ENCODE data around the gene C18orf32.

The C18orf32 gene

DNA sequence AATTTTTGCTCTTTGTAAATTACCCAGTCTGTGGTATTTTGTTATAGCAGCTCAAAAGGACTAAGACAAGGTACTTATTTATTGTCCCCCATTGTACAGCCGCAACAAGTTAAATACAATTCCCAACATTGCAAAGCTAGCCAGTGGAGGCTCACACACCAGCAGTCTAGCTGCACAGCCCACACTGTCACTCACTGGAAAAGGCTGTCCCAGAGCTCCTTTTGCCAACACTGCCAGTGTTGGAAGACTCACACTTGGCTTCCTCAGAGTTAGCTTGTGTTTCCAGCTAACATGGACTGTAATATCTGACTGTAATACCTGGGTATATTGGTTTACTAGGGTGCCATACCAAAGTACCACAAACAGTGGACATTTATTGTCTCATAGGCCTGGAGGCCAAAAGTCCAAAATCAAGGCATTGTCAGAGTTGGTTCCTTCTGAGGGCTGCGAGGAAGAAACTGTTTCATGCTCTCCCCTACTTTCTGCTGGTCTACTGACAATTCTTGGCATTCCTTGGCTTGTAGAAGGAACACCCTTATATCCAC, 19.9 kb downstream of the C18orf32 start:
- no peaks in the 10 kb centered on the region for H3K36me3 ChIP-seq (ENCODE audit: control insufficient read depth, low read length)
- H4K20me1 ChIP-seq (ENCODE audit: control insufficient read depth, insufficient read depth, low read depth, low read length) = no peaks in the 10 kb centered on the region
- no peaks in the 10 kb centered on the region for H3K79me2 ChIP-seq (ENCODE audit: control insufficient read depth, low read length)
- H3K4me2 ChIP-seq (ENCODE audit: low read length) = no peak overlapping the region
- H3K27me3 ChIP-seq (ENCODE audit: control insufficient read depth, low read length) = peaks cover 6% of the 10 kb centered on the region; the same call in 1 of the 2 replicates
- H3K4me1 ChIP-seq (ENCODE audit: control insufficient read depth, low read length) = no peaks in the 10 kb centered on the region; the same call in 1 of the 2 replicates
- H3K9me2 ChIP-seq (replicated peaks; ENCODE audit: control insufficient read depth, low read length) = no peaks in the 10 kb centered on the region
- H3K4me3 ChIP-seq (ENCODE audit: low read length) = no peak overlapping the region
- H3K9me3 ChIP-seq (ENCODE audit: control insufficient read depth, insufficient read depth, low read length) = no peaks in the 10 kb centered on the region
- H3K27ac ChIP-seq (ENCODE audit: low read depth, low read length) = no peak overlapping the region
- no peak for TF ChIP-seq EZH2phosphoT487 (IDR thresholded peaks at IDR 0.05; ENCODE audit: borderline replicate concordance, low read length)
- TF ChIP-seq, protein P1, sequence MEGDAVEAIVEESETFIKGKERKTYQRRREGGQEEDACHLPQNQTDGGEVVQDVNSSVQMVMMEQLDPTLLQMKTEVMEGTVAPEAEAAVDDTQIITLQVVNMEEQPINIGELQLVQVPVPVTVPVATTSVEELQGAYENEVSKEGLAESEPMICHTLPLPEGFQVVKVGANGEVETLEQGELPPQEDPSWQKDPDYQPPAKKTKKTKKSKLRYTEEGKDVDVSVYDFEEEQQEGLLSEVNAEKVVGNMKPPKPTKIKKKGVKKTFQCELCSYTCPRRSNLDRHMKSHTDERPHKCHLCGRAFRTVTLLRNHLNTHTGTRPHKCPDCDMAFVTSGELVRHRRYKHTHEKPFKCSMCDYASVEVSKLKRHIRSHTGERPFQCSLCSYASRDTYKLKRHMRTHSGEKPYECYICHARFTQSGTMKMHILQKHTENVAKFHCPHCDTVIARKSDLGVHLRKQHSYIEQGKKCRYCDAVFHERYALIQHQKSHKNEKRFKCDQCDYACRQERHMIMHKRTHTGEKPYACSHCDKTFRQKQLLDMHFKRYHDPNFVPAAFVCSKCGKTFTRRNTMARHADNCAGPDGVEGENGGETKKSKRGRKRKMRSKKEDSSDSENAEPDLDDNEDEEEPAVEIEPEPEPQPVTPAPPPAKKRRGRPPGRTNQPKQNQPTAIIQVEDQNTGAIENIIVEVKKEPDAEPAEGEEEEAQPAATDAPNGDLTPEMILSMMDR (IDR thresholded peaks at IDR 0.05; ENCODE audit: low read depth, low read length, poor library complexity, severe bottlenecking) = no peak
- H3F3A ChIP-seq (ENCODE audit: control insufficient read depth, insufficient read depth) = no peaks in the 10 kb centered on the region

DNA sequence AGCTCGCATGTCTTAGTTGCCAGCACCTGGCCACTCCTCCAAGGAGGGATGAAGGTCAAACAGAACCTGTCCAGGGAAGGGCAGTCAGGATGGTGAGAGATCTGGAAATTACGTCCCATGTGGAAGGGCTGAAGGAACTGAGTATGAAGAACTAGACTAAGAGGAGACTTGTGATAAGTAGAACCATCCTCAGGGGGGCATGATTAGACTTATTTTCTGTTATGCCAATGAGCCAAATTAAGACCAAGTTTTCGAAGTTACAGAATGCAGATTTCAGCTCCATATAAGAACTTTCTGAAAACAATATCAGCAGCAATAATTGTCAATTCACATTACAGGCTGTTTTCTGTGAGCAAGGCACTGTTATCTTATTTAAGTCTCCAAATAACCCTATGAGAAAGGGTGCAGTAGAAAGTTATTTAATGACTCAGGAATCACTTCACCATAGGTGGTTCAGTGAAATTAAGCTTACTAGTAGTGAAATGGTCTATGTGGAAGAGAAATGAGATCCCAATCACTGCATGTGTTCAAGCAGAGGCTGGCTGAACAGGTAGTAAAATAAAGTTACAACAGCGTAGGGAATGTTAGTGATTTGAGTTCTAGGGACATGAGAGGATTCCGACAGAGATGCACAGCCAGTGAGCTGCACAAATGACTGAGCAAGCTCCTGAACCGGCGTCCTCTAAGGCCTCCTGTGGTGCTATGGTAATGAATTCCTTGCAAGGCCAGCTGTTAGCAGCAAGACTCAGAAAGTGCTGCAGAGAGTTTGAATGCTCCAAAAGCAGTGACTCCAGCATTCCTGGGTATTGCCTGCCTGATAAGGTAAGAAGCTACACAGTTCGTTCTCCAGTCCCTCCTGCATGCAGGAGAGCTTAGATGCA, 22.1 kb downstream of the C18orf32 start:
- Histone ChIP-seq H3K4me1 (ENCODE audit: control insufficient read depth, low read length) (peaks cover 8% of the 10 kb centered on the region), H3K36me3 (ENCODE audit: control insufficient read depth, low read length) (no peaks in the 10 kb centered on the region; the same call in 1 of the 2 replicates), H3F3A (ENCODE audit: control insufficient read depth, insufficient read depth) (no peaks in the 10 kb centered on the region), H3K9me3 (ENCODE audit: control insufficient read depth, insufficient read depth, low read length) (no peaks in the 10 kb centered on the region), H3K4me2 (ENCODE audit: low read length) (no peak overlapping the region), H3K9me2 (replicated peaks; ENCODE audit: control insufficient read depth, low read length) (no peaks in the 10 kb centered on the region), H3K27ac (ENCODE audit: low read depth, low read length) (no peak overlapping the region), H3K4me3 (ENCODE audit: low read length) (no peak overlapping the region), H3K27me3 (ENCODE audit: control insufficient read depth, low read length) (peaks cover 3% of the 10 kb centered on the region; the same call in 1 of the 2 replicates), H4K20me1 (ENCODE audit: control insufficient read depth, insufficient read depth, low read depth, low read length) (no peaks in the 10 kb centered on the region), H3K79me2 (ENCODE audit: control insufficient read depth, low read length) (peaks cover 5% of the 10 kb centered on the region)
- TF ChIP-seq, protein P1 (IDR thresholded peaks at IDR 0.05; ENCODE audit: low read depth, low read length, poor library complexity, severe bottlenecking) = peak; percentile 27
- TF ChIP-seq EZH2phosphoT487 (IDR thresholded peaks at IDR 0.05; ENCODE audit: borderline replicate concordance, low read length) = no peak

DNA sequence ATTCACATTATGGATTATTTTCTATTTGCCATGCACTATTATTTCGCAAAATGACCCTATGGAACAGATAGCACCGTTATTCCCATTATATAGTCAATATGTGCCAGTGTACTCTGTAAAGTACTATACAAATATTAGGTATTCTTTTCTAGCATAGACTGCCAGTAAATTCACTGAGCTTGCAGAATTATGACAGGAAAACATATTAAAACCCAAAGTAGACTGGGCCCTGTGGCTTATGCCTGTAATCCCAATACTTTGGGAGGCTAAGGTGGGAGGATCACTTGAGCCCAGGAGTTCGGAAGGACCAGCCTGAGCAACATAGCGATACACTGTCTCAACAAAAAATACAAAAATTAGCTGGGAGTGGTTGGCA, 25.4 kb downstream of the C18orf32 start:
- Histone ChIP-seq H3K4me1 (ENCODE audit: control insufficient read depth, low read length) (peaks cover 19% of the 10 kb centered on the region), H3K9me3 (ENCODE audit: control insufficient read depth, insufficient read depth, low read length) (no peaks in the 10 kb centered on the region), H3K4me3 (ENCODE audit: low read length) (no peak overlapping the region), H3K79me2 (ENCODE audit: control insufficient read depth, low read length) (peaks cover 39% of the 10 kb centered on the region), H3F3A (ENCODE audit: control insufficient read depth, insufficient read depth) (peaks cover 7% of the 10 kb centered on the region; the same call in 1 of the 2 replicates), H3K9me2 (replicated peaks; ENCODE audit: control insufficient read depth, low read length) (no peaks in the 10 kb centered on the region), H3K36me3 (ENCODE audit: control insufficient read depth, low read length) (peaks cover 7% of the 10 kb centered on the region), H4K20me1 (ENCODE audit: control insufficient read depth, insufficient read depth, low read depth, low read length) (peaks cover 6% of the 10 kb centered on the region; the same call in 1 of the 2 replicates), H3K27ac (ENCODE audit: low read depth, low read length) (no peak overlapping the region), H3K4me2 (ENCODE audit: low read length) (no peak overlapping the region), H3K27me3 (ENCODE audit: control insufficient read depth, low read length) (no peaks in the 10 kb centered on the region)
- no peak for TF ChIP-seq EZH2phosphoT487 (IDR thresholded peaks at IDR 0.05; ENCODE audit: borderline replicate concordance, low read length)
- TF ChIP-seq, protein P1 (IDR thresholded peaks at IDR 0.05; ENCODE audit: low read depth, low read length, poor library complexity, severe bottlenecking) = no peak

Data from DOHH2 (cell line).